ENCODE measurements around the gene STARD3. TPM values are rescaled to one million over a fixed set of nuclear protein-coding genes. Genes with fewer than 3 reads are reported as not detected.

STARD3 gene
- total RNA-seq, 1 experiment from 2014 or later = 75.3 TPM

GRCh38 chr17:39622380-39623006, 14.5 kb upstream of the STARD3 start:
- Mint-ChIP-seq H3K27ac (no peak overlapping the region), H3K9me3 (no peaks in the 10 kb centered on the region), H3K4me3 (no peak overlapping the region), H3K36me3 (no peaks in the 10 kb centered on the region), H3K27me3 (ENCODE audit: low read depth) (peaks cover 77% of the 10 kb centered on the region), H3K4me1 (peaks cover 31% of the 10 kb centered on the region)
- CTCF ChIA-PET = interaction anchor here (0.7 to 23.6 kb wide), 46 partner anchors 8 to 423 kb away, joined by 3 to 876 read pairs (median 8); partner anchors contain the start of genes ERBB2, GRB7, IKZF3 and MIEN1
- no peak for TF ChIP-seq MXD4 (CRISPR knock-in tag; IDR thresholded peaks at IDR 0.05; ENCODE audit: borderline replicate concordance)
- TF ChIP-seq ZNF416 (CRISPR knock-in tag; IDR thresholded peaks at IDR 0.05) = no peak
- TF ChIP-seq ZNF121 (CRISPR knock-in tag; IDR thresholded peaks at IDR 0.05) = peak; percentile 85
- no peak for TF ChIP-seq RORB (CRISPR knock-in tag; IDR thresholded peaks at IDR 0.05)
- no peak for ATAC-seq
- DNase-seq (ENCODE audit: low spot score) = no peak
- POLR2A ChIA-PET = interaction anchor here (0.5 to 1.5 kb wide), 3 partner anchors 46 to 342 kb away, joined by 3 to 5 read pairs (median 3); partner anchors contain the start of gene PNMT

DNA sequence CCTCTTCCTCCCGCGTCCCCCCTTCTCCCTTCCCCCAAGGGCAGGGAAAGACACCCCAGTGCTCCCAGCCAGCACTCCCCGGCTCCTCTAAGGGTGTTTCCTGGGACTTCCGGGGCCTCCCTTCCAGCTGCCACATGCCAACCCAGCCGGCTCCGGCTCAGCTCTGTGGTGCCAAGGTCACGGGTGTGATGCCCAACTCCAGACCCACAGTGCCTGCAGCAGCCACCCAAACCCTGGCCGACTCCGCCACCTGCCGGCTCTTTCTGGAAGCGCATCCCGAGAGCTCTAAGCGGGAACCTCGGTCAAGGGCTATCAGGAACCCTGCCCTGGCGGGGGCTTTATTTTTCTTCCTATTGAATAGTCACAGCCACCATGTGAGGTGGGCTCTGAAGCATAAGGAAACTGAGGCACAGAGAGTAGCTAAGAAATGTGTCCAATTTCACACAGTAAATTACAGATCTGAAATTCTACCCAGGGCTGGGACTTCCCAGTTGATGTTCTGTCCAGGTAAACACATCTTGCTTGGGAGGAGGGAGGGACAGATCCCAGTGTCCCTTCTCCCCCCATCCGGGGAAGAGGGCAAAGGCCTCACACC, 13.5 kb upstream of the STARD3 start:
- no peak overlapping the region for H3K4me3 Mint-ChIP-seq
- CTCF ChIA-PET = interaction anchor here (0.6 to 23.6 kb wide), 47 partner anchors 9 to 429 kb away, joined by 3 to 876 read pairs (median 7); partner anchors contain the start of genes ERBB2, MED1, MIEN1 and NEUROD2
- peaks cover 37% of the 10 kb centered on the region for H3K4me1 Mint-ChIP-seq
- no peaks in the 10 kb centered on the region for H3K9me3 Mint-ChIP-seq
- H3K36me3 Mint-ChIP-seq = no peaks in the 10 kb centered on the region
- peaks cover 79% of the 10 kb centered on the region for H3K27me3 Mint-ChIP-seq (ENCODE audit: low read depth)
- TF ChIP-seq ZNF416 (CRISPR knock-in tag; IDR thresholded peaks at IDR 0.05) (no peak), CTCF (IDR thresholded peaks at IDR 0.05) (peak; percentile 91), SMAD3 (CRISPR knock-in tag; IDR thresholded peaks at IDR 0.05; ENCODE audit: borderline replicate concordance) (no peak)
- TF ChIP-seq, protein P1, sequence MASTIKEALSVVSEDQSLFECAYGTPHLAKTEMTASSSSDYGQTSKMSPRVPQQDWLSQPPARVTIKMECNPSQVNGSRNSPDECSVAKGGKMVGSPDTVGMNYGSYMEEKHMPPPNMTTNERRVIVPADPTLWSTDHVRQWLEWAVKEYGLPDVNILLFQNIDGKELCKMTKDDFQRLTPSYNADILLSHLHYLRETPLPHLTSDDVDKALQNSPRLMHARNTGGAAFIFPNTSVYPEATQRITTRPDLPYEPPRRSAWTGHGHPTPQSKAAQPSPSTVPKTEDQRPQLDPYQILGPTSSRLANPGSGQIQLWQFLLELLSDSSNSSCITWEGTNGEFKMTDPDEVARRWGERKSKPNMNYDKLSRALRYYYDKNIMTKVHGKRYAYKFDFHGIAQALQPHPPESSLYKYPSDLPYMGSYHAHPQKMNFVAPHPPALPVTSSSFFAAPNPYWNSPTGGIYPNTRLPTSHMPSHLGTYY (CRISPR knock-in tag; IDR thresholded peaks at IDR 0.05) = no peak
- TF ChIP-seq, protein P2, sequence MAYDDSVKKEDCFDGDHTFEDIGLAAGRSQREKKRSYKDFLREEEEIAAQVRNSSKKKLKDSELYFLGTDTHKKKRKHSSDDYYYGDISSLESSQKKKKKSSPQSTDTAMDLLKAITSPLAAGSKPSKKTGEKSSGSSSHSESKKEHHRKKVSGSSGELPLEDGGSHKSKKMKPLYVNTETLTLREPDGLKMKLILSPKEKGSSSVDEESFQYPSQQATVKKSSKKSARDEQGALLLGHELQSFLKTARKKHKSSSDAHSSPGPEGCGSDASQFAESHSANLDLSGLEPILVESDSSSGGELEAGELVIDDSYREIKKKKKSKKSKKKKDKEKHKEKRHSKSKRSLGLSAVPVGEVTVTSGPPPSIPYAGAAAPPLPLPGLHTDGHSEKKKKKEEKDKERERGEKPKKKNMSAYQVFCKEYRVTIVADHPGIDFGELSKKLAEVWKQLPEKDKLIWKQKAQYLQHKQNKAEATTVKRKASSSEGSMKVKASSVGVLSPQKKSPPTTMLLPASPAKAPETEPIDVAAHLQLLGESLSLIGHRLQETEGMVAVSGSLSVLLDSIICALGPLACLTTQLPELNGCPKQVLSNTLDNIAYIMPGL (CRISPR knock-in tag; IDR thresholded peaks at IDR 0.05) = 0 out of 2 replicates have a peak, but pooled peaks have one; percentile 62
- DNase-seq (ENCODE audit: low spot score) (peak; percentile 93), ATAC-seq (peak; percentile 33)
- no peak overlapping the region for H3K27ac Mint-ChIP-seq
- POLR2A ChIA-PET = interaction anchor here (1.0 to 1.5 kb wide), 3 partner anchors 45 to 75 kb away, joined by 3 to 4 read pairs (median 3); partner anchors contain the start of gene PNMT

DNA sequence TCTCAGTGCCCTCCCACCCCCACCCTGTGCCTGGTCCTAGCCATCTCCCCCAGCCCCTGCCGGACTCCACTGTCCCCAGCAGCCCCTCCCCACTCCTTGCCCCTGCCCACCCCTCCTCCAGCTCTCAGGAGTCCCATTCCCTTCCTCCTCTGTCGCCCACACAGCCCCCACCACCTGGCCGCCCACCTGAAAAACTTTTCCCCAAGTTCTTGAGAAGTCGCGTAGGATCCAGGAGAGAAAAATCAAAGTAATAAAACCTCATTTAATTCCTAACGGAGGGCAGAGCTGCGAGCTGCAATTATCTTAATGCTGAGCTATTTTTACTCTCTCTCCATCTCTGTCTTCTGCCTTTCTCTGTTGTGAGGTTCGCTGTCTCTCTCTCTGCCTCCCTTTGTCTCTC, 12.6 kb upstream of the STARD3 start:
- Mint-ChIP-seq H3K9me3 (no peaks in the 10 kb centered on the region), H3K4me3 (no peak overlapping the region), H3K4me1 (peaks cover 46% of the 10 kb centered on the region), H3K36me3 (no peaks in the 10 kb centered on the region), H3K27me3 (ENCODE audit: low read depth) (peaks cover 75% of the 10 kb centered on the region), H3K27ac (no peak overlapping the region)
- DNase-seq (ENCODE audit: low spot score) (no peak), ATAC-seq (no peak)
- TF ChIP-seq SMAD4 (CRISPR knock-in tag; IDR thresholded peaks at IDR 0.05) (no peak), ZNF232 (CRISPR knock-in tag; IDR thresholded peaks at IDR 0.05) (no peak)
- ChIA-PET CTCF (interaction anchor here (0.6 to 23.6 kb wide), 14 partner anchors 8 to 249 kb away, joined by 4 to 876 read pairs (median 12); partner anchors contain the start of genes ERBB2, MIEN1, PGAP3 and PNMT), POLR2A (no interaction called here)

- ATAC-seq = no peak
- ChIA-PET CTCF (interaction anchor here (1.1 to 23.6 kb wide), 12 partner anchors 7 to 389 kb away, joined by 3 to 876 read pairs (median 23); partner anchors contain the start of genes ERBB2, MIEN1, PNMT and TCAP), POLR2A (no interaction called here)
- Mint-ChIP-seq H3K4me3 (peak overlapping the region; percentile 85; the same call in 1 of the 2 replicates), H3K36me3 (no peaks in the 10 kb centered on the region), H3K4me1 (peaks cover 56% of the 10 kb centered on the region), H3K27me3 (ENCODE audit: low read depth) (peaks cover 66% of the 10 kb centered on the region), H3K27ac (no peak overlapping the region), H3K9me3 (no peaks in the 10 kb centered on the region)
- no peak for DNase-seq (ENCODE audit: low spot score)
- no peak for TF ChIP-seq PRRX2 (CRISPR knock-in tag; IDR thresholded peaks at IDR 0.05)
- no peak for TF ChIP-seq RORB (CRISPR knock-in tag; IDR thresholded peaks at IDR 0.05)
- no peak for TF ChIP-seq CTCF (IDR thresholded peaks at IDR 0.05)
- TF ChIP-seq ARID4B (CRISPR knock-in tag; IDR thresholded peaks at IDR 0.05; ENCODE audit: borderline replicate concordance) = no peak
These were observed 11.7 kb upstream of the STARD3 start for GRCh38 chr17:39625198-39625785.
